ENCODE measurements around the gene ELAVL3. TPM values are rescaled to one million over a fixed set of nuclear protein-coding genes. Genes with fewer than 3 reads are reported as not detected.

Gene ELAVL3
- total and polyA plus RNA-seq, 2 of the 8 experiments (the other 6 are each of a cell fraction or from before 2014, with no cell fraction given): 0.80 to 1.0 TPM

- TF ChIP-seq NANOG (IDR thresholded peaks at IDR 0.05; ENCODE audit: insufficient read depth, low read depth, low read length, poor library complexity, severe bottlenecking) (no peak), SIN3A (conservative IDR thresholded peaks at IDR 0.05 in 1 of 2, IDR thresholded peaks at IDR 0.05 in 1 of 2; ENCODE audit: low read depth in 1 of 2, low read length in 2 of 2) (peak in 1 of 2 experiments; percentile 60; a peak in 1 of 4 replicates), RBBP5 (IDR thresholded peaks at IDR 0.05; ENCODE audit: borderline replicate concordance, low read depth, low read length) (no peak; the same call in 1 of the 2 replicates)
Measured at GRCh38 chr19:11422163-11423065, 58.4 kb downstream of the ELAVL3 start (continued).
